IPS-18a (cell line): ENCODE measurements around the gene ZBTB39.
"Not testable (repeated sequence)": the region's sequence is repeated elsewhere in the genome, so short reads cannot be mapped to it uniquely, and the experiment has no call there.

ENCODE experiments used
- H3K27ac ChIP-seq: one replicate; pipeline ENCODE4 v1.5.1; 2013; ENCODE audit warnings: low read length
- H3K27me3 ChIP-seq: one replicate; pipeline ENCODE4 v1.6.1; 2013; ENCODE audit warnings: mild to moderate bottlenecking, low read length; ENCODE audit not compliant: control insufficient read depth, insufficient read depth
- H3K36me3 ChIP-seq: one replicate; pipeline ENCODE4 v1.6.1; 2013; ENCODE audit warnings: low read depth, low read length; ENCODE audit not compliant: control insufficient read depth
- H3K4me1 ChIP-seq: one replicate; pipeline ENCODE4 v1.6.1; 2013; ENCODE audit warnings: low read depth, low read length; ENCODE audit not compliant: control insufficient read depth
- H3K4me3 ChIP-seq: one replicate; pipeline ENCODE4 v1.5.1; 2013; ENCODE audit warnings: low read length
- H3K9ac ChIP-seq: one replicate; pipeline ENCODE4 v1.6.1; 2013; ENCODE audit warnings: mild to moderate bottlenecking, low read length, moderate library complexity
- H3K9me3 ChIP-seq: one replicate; pipeline ENCODE4 v1.6.1; 2013; ENCODE audit warnings: low read depth, low read length; ENCODE audit not compliant: control insufficient read depth

Gene ZBTB39

GRCh38 chr12:56965124-56965523 is 41.2 kb downstream of the ZBTB39 start:
- H3K36me3 ChIP-seq = not testable (repeated sequence)

GRCh38 chr12:56963557-56963956 is 42.8 kb downstream of the ZBTB39 start:
- H3K27me3 ChIP-seq, H3K36me3 ChIP-seq, H3K9ac ChIP-seq, H3K4me1 ChIP-seq, H3K9me3 ChIP-seq, H3K4me3 ChIP-seq, H3K27ac ChIP-seq: not testable (repeated sequence)

More at GRCh38 chr12:56965124-56965523, 41.2 kb downstream of the ZBTB39 start:
- not testable (repeated sequence) for H3K4me3 ChIP-seq, H3K27me3 ChIP-seq, H3K27ac ChIP-seq, H3K9me3 ChIP-seq, H3K9ac ChIP-seq, H3K4me1 ChIP-seq

- not testable (repeated sequence) for H3K4me1 ChIP-seq, H3K27me3 ChIP-seq, H3K9ac ChIP-seq, H3K27ac ChIP-seq, H3K36me3 ChIP-seq, H3K9me3 ChIP-seq, H3K4me3 ChIP-seq
Observed at GRCh38 chr12:56962247-56962646, 44.1 kb downstream of the ZBTB39 start.

- H3K27ac ChIP-seq = no peak overlapping the region
- peaks cover 5% of the 10 kb centered on the region for H3K9me3 ChIP-seq
- H3K36me3 ChIP-seq = no peaks in the 10 kb centered on the region
- no peak overlapping the region for H3K4me3 ChIP-seq
- H3K27me3 ChIP-seq = no peaks in the 10 kb centered on the region
- H3K4me1 ChIP-seq = no peaks in the 10 kb centered on the region
- H3K9ac ChIP-seq = no peak overlapping the region
Observed at GRCh38 chr12:56958422-56958821, 47.9 kb downstream of the ZBTB39 start.

- no peak within 1 kb of the TSS for H3K27ac ChIP-seq
- no peaks in the 10 kb centered on the region for H3K4me1 ChIP-seq
- no peak within 1 kb of the TSS for H3K4me3 ChIP-seq
- H3K9ac ChIP-seq = no peak within 1 kb of the TSS
- H3K36me3 ChIP-seq = no peaks in the 10 kb centered on the region
- H3K27me3 ChIP-seq = no peaks in the 10 kb centered on the region
- H3K9me3 ChIP-seq = peaks cover 5% of the 10 kb centered on the region
Observed at GRCh38 chr12:56957229-56958052, 48.9 kb downstream of the ZBTB39 start, which contains the start of gene RDH16. Gene RDH16, minus strand, starts transcription at chr12:56957608. Its CDS starts 146 bp downstream, at chr12:56957462.

GRCh38 chr12:56955631-56956256 is 50.6 kb downstream of the ZBTB39 start:
- Histone ChIP-seq H3K4me1 (no peaks in the 10 kb centered on the region), H3K9me3 (peaks cover 5% of the 10 kb centered on the region), H3K9ac (no peak overlapping the region), H3K4me3 (no peak overlapping the region), H3K27ac (no peak overlapping the region), H3K36me3 (no peaks in the 10 kb centered on the region), H3K27me3 (no peaks in the 10 kb centered on the region)

GRCh38 chr12:56954958-56955355 is 51.4 kb downstream of the ZBTB39 start:
- no peak overlapping the region for H3K27ac ChIP-seq
- no peak overlapping the region for H3K4me3 ChIP-seq
- H3K27me3 ChIP-seq = no peaks in the 10 kb centered on the region
- H3K4me1 ChIP-seq = no peaks in the 10 kb centered on the region
- no peaks in the 10 kb centered on the region for H3K36me3 ChIP-seq
- H3K9ac ChIP-seq = no peak overlapping the region
- peaks cover 5% of the 10 kb centered on the region for H3K9me3 ChIP-seq

- Histone ChIP-seq H3K4me3 (no peak overlapping the region), H3K27me3 (no peaks in the 10 kb centered on the region), H3K9ac (no peak overlapping the region), H3K4me1 (no peaks in the 10 kb centered on the region), H3K27ac (no peak overlapping the region), H3K36me3 (no peaks in the 10 kb centered on the region), H3K9me3 (peaks cover 5% of the 10 kb centered on the region)
Observed at GRCh38 chr12:56954057-56954957, 52.0 kb downstream of the ZBTB39 start.

GRCh38 chr12:56953314-56953713 is 53.0 kb downstream of the ZBTB39 start:
- Histone ChIP-seq H3K27ac (no peak overlapping the region), H3K4me3 (no peak overlapping the region), H3K9ac (no peak overlapping the region), H3K4me1 (no peaks in the 10 kb centered on the region), H3K36me3 (no peaks in the 10 kb centered on the region), H3K9me3 (peaks cover 3% of the 10 kb centered on the region), H3K27me3 (no peaks in the 10 kb centered on the region)

GRCh38 chr12:56951582-56952339 is 54.6 kb downstream of the ZBTB39 start:
- H3K27me3 ChIP-seq = no peaks in the 10 kb centered on the region
- H3K27ac ChIP-seq = no peak overlapping the region
- H3K9me3 ChIP-seq = no peaks in the 10 kb centered on the region

GRCh38 chr12:56948881-56949280 is 57.5 kb downstream of the ZBTB39 start:
- Histone ChIP-seq H3K9me3 (no peaks in the 10 kb centered on the region), H3K4me1 (no peaks in the 10 kb centered on the region), H3K9ac (no peak overlapping the region), H3K27ac (no peak overlapping the region), H3K36me3 (no peaks in the 10 kb centered on the region), H3K4me3 (no peak overlapping the region), H3K27me3 (no peaks in the 10 kb centered on the region)

More at GRCh38 chr12:56951582-56952339, 54.6 kb downstream of the ZBTB39 start:
- Histone ChIP-seq H3K36me3 (no peaks in the 10 kb centered on the region), H3K4me3 (no peak overlapping the region), H3K4me1 (no peaks in the 10 kb centered on the region), H3K9ac (no peak overlapping the region)
